Measurements from ENCODE around the gene HOXA7.

GRCh38 chr7:27151341-27151930, 5.0 kb downstream of the HOXA7 start:
- TF ChIP-seq, protein P1, sequence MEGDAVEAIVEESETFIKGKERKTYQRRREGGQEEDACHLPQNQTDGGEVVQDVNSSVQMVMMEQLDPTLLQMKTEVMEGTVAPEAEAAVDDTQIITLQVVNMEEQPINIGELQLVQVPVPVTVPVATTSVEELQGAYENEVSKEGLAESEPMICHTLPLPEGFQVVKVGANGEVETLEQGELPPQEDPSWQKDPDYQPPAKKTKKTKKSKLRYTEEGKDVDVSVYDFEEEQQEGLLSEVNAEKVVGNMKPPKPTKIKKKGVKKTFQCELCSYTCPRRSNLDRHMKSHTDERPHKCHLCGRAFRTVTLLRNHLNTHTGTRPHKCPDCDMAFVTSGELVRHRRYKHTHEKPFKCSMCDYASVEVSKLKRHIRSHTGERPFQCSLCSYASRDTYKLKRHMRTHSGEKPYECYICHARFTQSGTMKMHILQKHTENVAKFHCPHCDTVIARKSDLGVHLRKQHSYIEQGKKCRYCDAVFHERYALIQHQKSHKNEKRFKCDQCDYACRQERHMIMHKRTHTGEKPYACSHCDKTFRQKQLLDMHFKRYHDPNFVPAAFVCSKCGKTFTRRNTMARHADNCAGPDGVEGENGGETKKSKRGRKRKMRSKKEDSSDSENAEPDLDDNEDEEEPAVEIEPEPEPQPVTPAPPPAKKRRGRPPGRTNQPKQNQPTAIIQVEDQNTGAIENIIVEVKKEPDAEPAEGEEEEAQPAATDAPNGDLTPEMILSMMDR (IDR thresholded peaks at IDR 0.05), result no peak
- TF ChIP-seq POLR2A (IDR thresholded peaks at IDR 0.05) (no peak), POLR2AphosphoS5 (IDR thresholded peaks at IDR 0.05) (no peak), EP300 (IDR thresholded peaks at IDR 0.05) (no peak)
